Retinal pigment epithelial cell (primary cell): ENCODE results near the gene CFDP1.
"Not testable (repeated sequence)": the region's sequence is repeated elsewhere in the genome, so short reads cannot be mapped to it uniquely, and the experiment has no call there.

Experiments
- DNase-seq: peaks from one replicate; pipeline ENCODE4 v3.0.0-alpha.2; 2010; ENCODE audit warnings: low read depth
- H3K4me3 ChIP-seq: 2 replicates; pipeline ENCODE4 v1.5.1; 2011; ENCODE audit warnings: mild to moderate bottlenecking, low read length, control low read depth, moderate library complexity
- CTCF ChIP-seq: conservative IDR thresholded peaks from 2 replicates; pipeline ENCODE4 v1.5.1; 2011; ENCODE audit warnings: low read depth, low read length, control low read depth, inconsistent platforms

CFDP1 gene

DNA sequence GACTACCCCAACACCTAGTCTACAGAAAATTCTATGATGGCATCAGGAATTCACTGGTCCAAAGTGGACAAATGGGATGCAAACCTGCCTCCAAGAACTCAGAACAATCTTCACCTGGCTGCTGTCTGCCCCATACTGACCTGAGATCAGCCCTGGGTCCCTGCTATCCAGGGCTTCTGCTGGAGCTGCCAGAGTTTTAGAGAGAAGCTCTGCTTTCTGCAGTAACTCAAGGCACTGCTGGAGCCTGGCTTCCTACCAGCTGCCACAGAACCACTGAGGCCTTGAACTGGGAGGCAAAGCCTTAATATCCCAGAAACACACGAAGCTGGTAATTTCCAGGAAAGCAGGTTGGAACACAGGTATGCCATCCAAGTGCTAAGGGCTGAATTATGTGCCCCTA is 23.7 kb upstream of the CFDP1 start:
- no peak for TF ChIP-seq CTCF
- H3K4me3 ChIP-seq, result no peak overlapping the region
- DNase-seq, result no peak

GRCh38 chr16:75456486-75456885 is 23.2 kb upstream of the CFDP1 start:
- not testable (repeated sequence) for H3K4me3 ChIP-seq, DNase-seq

DNA sequence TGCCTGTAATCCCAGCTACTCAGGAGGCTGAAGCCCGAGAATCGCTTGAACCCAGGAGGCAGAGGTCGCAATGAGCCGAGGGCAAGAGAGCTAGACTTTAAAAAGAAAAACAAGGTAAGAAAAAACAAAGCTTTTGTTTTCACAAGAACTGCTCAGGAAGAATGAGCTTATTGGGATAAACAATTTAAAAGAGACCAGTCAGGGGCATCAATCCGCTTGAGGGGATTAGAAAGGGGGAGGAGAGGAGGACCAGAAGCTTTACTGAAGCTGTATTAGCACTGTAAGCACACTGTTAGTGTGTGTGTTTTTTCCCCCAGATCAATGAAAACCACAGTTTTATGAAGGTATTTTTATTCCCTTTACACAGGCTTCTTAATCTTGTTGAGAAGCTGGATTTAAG is 22.4 kb upstream of the CFDP1 start:
- TF ChIP-seq CTCF, result no peak
- no peak overlapping the region for H3K4me3 ChIP-seq
- DNase-seq, result no peak

- no peak for DNase-seq
- no peak overlapping the region for H3K4me3 ChIP-seq
- no peak for TF ChIP-seq CTCF
These were observed 19.3 kb upstream of the CFDP1 start for GRCh38 chr16:75452464-75453190.

GRCh38 chr16:75446416-75446815 is 13.1 kb upstream of the CFDP1 start:
- DNase-seq, result no peak
- no peak overlapping the region for H3K4me3 ChIP-seq
- no peak for TF ChIP-seq CTCF

- no peak overlapping the region for H3K4me3 ChIP-seq
- no peak for DNase-seq
- TF ChIP-seq CTCF, result no peak
These were observed 12.0 kb upstream of the CFDP1 start for GRCh38 chr16:75445298-75445697.

DNA sequence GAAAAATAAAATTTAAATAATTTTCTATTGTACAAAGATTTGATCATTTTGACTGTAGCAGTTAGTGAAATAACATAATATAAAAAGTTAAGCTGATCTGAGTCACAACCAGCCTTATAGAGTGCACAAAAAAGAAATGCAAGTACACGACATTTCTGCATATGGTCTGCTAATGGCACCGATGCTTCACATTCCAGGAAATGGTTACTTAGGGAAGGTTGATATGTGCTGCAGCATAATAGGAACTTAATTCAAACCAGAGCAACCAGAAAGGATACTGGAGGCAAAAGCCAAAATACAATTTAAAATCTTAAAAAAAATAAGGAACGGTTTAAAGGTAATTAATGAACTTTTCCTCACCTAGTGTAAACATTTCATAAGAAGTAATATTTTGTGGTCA is 10.0 kb upstream of the CFDP1 start:
- no peak overlapping the region for H3K4me3 ChIP-seq
- TF ChIP-seq CTCF, result no peak
- DNase-seq, result no peak
